GM18520 (cell line): ENCODE data around the gene TXLNB.

Source experiments
- ATAC-seq: cut with Tn5 transposase; IDR thresholded peaks from one replicate; pipeline ENCODE4 v1.9.1; 2021; ENCODE audit not compliant: unreplicated experiment

The TXLNB gene

DNA sequence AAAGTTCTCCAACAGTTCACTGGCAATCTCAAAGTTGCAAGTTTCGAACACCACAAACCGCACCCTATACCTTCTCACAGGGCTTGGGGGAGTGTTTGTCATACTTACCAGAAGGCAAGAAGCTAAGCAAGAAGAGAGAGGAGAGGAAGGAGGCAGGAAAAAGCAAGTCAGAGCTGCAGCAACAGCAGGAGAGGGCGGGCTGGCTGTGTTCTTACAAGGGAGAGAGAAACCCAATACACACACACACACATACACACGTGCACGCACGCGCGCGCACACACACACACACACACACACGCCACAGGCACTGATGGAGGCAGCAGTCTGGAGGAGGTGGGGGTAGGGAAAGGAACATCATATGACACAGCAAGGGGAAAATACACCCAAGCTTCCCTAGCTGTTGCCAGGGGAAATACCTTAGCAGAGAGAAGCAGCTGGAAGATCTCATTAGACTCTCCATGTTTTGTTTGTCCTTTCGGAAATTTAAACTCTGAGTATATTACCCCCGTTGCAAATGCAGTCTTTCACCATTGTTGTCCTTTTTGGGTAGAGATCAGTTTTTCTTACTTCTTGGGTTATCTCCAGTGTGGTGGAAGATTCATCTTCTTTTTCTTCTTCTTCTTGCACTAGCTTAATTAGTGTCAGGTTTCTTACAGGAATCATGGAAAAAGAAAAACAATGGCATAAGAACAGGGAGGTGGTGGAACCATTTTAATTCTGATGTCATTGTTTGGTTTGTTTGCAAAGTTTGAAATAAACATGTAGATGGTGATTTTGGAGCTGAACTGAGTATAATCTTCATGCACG, at the start of gene TXLNB:
Gene TXLNB, minus strand, starts transcription at position 186 of the 807 bp plus-strand sequence. CDS start 3,099 bp downstream, outside the sequence.
- ATAC-seq, result peak; percentile 59

GRCh38 chr6:139341060-139341459, 49.3 kb upstream of the TXLNB start:
- no peak for ATAC-seq

- no peak for ATAC-seq
Observed at GRCh38 chr6:139338795-139339194, 47.0 kb upstream of the TXLNB start.

DNA sequence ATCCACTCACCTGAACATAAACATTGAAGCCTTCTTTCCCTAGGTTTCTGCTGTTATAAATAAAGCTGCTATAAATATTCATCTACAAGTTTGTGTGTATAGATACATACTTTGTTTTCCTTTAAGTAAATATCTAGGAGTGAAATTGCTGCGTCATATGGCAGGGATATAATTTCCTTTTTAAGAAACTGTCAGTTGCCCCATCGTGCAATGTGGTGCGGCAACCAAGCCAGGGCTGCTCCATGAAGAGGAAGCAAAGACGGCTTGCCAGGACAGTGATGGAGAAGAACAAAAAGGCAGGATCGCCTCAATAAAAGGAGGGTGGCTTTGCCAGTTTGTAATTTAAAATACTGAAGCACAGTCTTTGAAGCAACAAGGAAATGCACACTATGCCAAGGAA, 46.0 kb upstream of the TXLNB start:
- no peak for ATAC-seq

DNA sequence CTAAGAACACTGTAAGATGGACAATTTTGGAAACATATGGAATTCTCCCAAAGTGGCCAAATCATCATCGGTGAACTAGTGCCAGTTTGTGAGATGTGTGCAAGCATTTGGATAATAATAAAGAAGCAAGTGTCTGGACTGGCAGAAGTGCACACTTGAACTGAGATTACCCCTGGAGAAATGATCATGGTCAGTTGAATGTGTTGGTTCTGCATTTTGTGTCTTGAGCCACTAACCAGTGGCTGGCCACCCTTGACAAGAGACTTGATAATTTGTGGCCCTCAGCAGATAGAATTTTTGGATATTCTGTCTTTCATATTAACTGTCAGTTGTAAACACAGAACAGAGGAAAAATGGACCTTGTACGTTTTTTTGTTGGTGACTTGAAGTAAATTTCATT, 45.2 kb upstream of the TXLNB start:
- ATAC-seq, result no peak

DNA sequence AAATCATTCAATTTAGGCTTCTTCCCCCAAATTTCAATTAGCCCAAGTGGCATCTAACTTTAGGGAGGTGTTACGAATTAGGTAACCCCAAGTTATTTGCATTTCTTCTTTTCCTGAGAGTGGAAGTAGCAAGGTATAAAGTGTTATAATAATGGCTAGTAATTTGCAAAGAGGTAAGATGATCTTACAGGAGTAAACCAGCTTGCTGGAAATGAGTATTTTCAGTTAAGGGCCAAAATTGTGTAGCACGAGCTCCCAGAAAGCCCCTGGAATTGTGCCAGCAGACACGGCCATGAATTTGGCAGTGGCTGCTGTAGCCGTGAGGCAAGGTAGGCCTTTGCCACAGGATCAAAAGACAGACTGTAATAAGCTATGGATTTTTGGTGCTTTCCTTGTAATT, 44.7 kb upstream of the TXLNB start:
- ATAC-seq, result no peak

- ATAC-seq, result no peak
Observed at GRCh38 chr6:139335447-139336210, 43.8 kb upstream of the TXLNB start.

DNA sequence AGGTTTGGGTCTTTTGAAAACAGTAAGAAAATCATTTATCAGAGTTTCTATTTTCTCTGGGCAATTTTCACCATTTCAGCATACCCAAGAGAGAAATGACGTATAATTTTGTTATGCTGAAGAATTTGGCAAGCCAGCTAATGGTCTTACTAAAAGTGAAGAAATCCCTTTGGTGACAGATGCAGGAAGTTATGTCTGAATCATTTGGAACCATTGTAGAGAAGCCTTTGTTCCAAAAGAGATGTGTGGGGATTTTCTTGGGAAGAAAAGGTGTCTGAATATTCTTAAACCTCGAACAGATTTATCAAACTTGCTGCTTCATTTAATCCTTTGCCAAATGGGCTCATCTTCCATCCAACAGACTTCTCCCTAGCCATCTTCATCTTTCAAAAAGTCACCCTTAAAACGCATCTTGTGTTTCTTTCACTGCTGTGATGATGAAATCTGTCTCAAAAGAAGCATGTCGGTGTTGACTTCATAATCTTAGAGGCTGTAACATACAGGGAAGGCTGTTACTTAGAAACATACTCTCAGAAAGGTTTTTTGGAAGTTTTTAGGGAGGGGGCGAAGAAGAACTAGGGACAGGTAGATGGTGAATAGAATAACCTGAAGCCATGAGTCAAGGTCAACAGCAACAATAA, 43.1 kb upstream of the TXLNB start:
- ATAC-seq, result no peak

DNA sequence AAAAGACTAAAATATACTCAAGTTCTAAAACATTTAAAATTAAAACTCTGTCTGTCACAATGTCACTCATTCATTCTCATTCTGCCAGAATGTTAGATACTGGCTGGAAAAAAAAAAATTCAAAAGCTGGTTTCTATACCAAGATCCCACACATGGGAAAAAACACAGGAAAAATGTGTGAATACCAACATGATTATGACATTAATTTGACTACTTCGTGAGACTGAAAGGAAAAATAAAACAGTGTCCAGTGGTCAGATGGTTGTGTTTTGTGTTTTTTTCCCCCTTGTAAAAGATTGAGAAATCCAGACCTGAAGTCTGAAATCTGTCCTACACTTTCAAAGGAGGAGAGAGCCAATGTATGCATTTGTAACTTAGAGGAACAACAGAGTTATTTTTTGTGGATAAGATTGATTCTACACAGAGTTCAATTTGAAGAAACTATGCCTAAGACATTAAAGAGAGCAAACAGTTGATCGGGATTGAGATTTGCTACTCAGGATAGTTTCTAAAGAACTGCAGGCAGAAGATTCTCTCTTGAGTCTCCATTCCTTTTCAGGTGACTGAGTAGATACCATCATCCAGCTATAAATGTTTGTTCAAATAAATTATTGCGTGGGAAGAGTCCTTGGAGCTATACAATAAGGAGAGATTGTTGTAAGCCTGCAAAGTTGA, 39.2 kb upstream of the TXLNB start:
- ATAC-seq, result no peak

- ATAC-seq, result no peak
Observed at GRCh38 chr6:139330306-139330705, 38.5 kb upstream of the TXLNB start.

DNA sequence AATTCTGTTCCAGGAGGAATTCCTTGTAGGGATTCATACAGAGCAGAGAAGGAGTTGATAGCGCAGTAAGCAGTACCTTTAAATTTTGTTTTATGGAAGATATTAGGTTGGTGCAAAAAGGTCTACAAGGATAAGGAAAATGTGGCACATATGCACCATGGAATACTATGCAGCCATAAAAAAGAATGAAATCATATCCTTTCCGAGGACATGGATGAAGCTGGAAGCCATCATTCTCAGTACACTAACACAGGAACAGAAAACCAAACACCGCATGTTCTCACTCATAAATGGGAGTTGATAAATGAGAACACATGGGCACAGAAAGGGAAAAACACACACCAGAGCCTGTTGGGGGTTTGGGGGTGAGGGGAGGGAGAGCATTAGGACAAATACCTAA, 37.4 kb upstream of the TXLNB start:
- ATAC-seq, result no peak

GRCh38 chr6:139327038-139327437, 35.2 kb upstream of the TXLNB start:
- no peak for ATAC-seq

- ATAC-seq, result no peak
Observed at GRCh38 chr6:139325686-139326085, 33.9 kb upstream of the TXLNB start.

GRCh38 chr6:139325125-139325524, 33.3 kb upstream of the TXLNB start:
- peak; percentile 69 for ATAC-seq

- ATAC-seq, result no peak
Observed at GRCh38 chr6:139324301-139324555, 32.4 kb upstream of the TXLNB start.

GRCh38 chr6:139323511-139324300, 31.9 kb upstream of the TXLNB start:
- ATAC-seq, result no peak

GRCh38 chr6:139320081-139320480, 28.3 kb upstream of the TXLNB start:
- ATAC-seq, result no peak

- ATAC-seq, result no peak
Observed at GRCh38 chr6:139316622-139317317, 25.0 kb upstream of the TXLNB start.

GRCh38 chr6:139313784-139314545, 22.2 kb upstream of the TXLNB start:
- no peak for ATAC-seq
